Nucleus accumbens (tissue), 56 donors: ENCODE data around the gene ASAP3.

Source experiments
- DNase-seq, 56 donors: peaks; one replicate each; lab custom pipeline; 2025; lab: John Stamatoyannopoulos, UW

ASAP3 gene

GRCh38 chr1:23480187-23481025 is 3.6 kb downstream of the ASAP3 start:
- DNase-seq = no peak

GRCh38 chr1:23479666-23479941 is 4.4 kb downstream of the ASAP3 start:
- no peak for DNase-seq

- DNase-seq = peak in 21 of 56 donors; percentile 4 to 61 (median 13)
Observed at GRCh38 chr1:23478896-23479665, 4.9 kb downstream of the ASAP3 start.

GRCh38 chr1:23477359-23478144 is 6.4 kb downstream of the ASAP3 start:
- no peak for DNase-seq

GRCh38 chr1:23475641-23476040 is 8.3 kb downstream of the ASAP3 start:
- no peak for DNase-seq

- DNase-seq = peak in 12 of 56 donors; percentile 3 to 52 (median 14)
Observed at GRCh38 chr1:23475134-23475628, 8.8 kb downstream of the ASAP3 start.

GRCh38 chr1:23473037-23473800 is 10.8 kb downstream of the ASAP3 start:
- no peak for DNase-seq

GRCh38 chr1:23472351-23473036 is 11.5 kb downstream of the ASAP3 start:
- DNase-seq = no peak

- no peak for DNase-seq
Observed at GRCh38 chr1:23471473-23472075, 12.4 kb downstream of the ASAP3 start.

GRCh38 chr1:23470282-23471070 is 13.5 kb downstream of the ASAP3 start:
- DNase-seq = peak in 4 of 56 donors; percentile 14 to 28 (median 16)

- no peak for DNase-seq
Observed at GRCh38 chr1:23469372-23469982, 14.5 kb downstream of the ASAP3 start.

GRCh38 chr1:23466423-23466989 is 17.5 kb downstream of the ASAP3 start:
- peak in 50 of 56 donors; percentile 14 to 82 (median 58) for DNase-seq

- DNase-seq = no peak
Observed at GRCh38 chr1:23463286-23463685, 20.7 kb downstream of the ASAP3 start.

GRCh38 chr1:23462766-23463165 is 21.2 kb downstream of the ASAP3 start:
- no peak for DNase-seq

- no peak for DNase-seq
Observed at GRCh38 chr1:23461050-23461449, 22.9 kb downstream of the ASAP3 start.

- no peak for DNase-seq
Observed at GRCh38 chr1:23460519-23460918, 23.5 kb downstream of the ASAP3 start.

GRCh38 chr1:23459338-23459757 is 24.6 kb downstream of the ASAP3 start:
- no peak for DNase-seq
